HT-29 (cell line): ENCODE data around the gene KHDC4. TPM values are rescaled to one million over a fixed set of nuclear protein-coding genes. Genes with fewer than 3 reads are reported as not detected.

Source experiments
- DNase-seq: peaks from one replicate; pipeline ENCODE4 v3.0.0-alpha.2; 2015; ENCODE audit warnings: low spot score
- total RNA-seq: library from RNA; depleted of rRNA; stranded (reverse); fragments of >200 nt; shearing (Covaris generic); gene quantifications from 2 replicates; pipeline ENCODE4 v1.2.3, GENCODE V29; 2014; rRNA removed

The KHDC4 gene
- total RNA-seq = 44.4 and 53.6 TPM in 2 replicates

DNA sequence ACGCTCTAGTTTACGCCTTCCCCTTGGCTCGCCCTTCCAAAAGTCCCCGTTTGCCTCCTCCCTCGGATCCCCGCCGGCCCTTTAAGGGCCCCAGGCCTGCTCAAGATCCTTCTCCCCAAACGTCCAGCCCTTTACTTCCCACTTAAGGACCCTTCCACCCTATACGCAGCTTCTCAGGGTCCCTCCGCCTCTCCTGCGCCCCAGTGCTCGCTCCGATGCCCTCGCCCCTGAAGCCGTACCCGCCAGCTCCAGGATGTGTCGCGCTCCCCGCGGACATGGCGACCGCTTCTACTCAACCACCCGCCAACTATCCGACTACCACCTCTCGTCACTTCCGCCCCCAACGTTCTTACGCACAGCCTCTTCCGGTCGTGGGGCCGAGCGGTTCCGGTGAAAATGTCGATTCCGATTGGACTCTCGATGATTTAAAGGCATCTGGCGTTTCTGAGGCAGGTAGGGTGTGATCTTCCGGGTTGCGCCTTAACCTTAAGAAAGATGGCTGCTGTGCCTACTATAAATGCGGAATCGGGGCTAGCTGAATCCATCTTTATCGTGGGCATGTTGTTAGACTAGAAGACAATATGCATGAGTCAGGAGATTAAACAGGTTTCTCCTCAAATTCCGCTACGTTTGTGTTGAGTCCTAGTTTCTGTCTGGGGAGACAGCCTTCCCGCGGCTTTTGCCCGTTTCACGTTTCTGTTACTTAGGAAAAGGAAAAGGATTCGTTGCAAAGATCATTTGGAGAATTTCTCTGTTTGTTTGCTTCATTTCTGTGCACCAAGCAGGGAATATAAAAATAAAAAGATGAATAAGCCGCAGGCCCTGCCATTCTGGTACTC, at the start of gene KHDC4:
KHDC4 (minus strand) TSS at position 317 of the 839 bp plus-strand sequence; CDS start at position 277, 40 bp downstream.
- peak; percentile 98 for DNase-seq

DNA sequence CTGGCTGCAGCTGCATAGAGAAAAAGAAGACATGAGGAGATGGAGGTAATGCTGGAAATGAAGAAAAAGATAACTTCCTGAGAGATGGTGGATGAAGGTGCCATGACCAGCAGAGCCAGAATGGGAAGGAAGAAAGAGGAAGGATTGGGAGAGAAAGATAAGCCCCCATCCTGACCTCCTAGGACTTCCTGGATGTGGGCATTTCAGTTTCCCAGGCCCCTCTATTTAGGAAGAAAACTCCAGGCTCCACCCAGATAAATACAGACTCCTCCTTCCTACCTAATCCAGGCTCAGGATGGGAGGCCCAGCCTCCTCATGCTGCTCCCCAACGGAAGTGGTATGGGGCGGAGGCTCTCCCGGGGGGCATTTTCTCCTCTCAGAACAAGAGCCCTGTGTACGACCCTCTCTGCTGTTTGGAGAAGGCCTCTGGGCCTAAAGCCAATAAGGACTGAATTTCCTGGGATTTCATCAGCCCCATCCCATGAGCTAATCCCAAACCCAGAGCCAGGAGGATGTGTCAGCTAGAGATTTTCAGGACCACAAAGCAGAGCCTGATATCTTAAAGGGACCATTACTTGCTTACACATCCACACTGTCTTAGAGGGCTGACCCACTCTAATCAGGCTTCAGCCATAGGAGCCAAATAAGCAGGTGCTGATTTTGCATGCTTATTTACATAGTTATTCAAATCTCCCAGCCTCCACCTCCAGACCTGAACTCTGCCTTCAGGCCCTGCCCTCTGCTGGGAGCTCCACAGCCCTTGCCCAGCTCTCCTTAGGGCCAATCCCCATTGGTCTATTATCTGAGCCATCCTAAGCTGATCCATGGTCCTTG, 49.2 kb upstream of the KHDC4 start:
- peak; percentile 49 for DNase-seq

DNA sequence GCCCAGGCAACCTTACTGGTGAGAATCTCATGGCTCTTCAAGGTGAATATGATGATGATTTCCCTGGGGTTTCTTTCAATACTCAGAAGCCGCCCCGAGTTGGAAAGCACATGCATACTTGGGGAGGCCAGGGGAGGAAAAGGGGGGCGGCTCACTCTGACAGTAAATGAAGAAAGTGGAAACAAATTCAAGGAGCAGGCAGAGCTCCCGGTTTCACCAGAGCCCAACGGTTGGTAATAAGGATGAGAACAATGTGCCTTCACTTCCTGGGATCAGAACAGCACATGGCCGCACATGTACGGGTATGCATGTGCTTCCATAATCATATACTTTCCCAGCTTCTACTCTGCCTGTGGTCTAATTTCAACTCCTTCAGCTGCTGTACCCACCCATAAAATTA, 47.9 kb upstream of the KHDC4 start:
- DNase-seq = no peak

DNA sequence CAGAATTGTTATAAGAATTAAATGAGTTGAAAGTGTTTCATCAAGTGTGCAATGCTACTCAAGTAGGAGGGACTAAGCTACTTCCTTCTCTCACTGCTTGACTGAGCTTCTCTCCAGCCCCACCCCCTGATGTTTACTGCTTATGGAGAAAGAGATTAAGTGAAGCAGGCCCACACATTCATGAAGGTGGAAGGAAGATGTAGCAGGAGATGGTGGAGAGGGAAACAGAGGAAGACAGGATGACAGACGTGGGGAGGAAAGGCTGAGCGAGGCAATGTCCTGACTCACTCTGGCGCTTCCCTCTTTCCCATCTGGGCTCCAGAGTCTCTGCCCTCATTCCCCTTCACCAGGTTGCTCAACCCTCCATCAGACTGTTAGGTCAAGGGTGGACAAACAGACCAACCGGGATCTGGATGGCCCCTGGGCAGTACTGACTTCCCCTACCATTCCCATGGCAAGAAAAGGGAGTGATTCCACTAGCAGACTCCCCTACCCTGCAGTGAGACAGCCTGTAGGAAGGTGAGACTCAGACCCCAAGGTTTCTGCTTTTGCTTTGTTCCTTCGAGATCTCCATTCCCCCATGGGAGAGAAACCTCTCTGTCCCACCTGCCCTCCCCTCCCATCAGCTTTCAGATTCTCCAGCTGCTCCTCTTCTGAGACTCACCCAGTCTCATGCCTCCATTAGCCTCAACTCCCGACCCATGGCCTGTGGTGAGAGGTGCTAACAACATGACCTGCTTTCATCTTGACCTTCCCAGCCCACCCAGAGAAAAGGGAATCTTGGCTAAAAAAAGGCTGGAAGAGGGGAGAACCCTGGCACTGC, 47.3 kb upstream of the KHDC4 start:
- DNase-seq = peak; percentile 80

DNA sequence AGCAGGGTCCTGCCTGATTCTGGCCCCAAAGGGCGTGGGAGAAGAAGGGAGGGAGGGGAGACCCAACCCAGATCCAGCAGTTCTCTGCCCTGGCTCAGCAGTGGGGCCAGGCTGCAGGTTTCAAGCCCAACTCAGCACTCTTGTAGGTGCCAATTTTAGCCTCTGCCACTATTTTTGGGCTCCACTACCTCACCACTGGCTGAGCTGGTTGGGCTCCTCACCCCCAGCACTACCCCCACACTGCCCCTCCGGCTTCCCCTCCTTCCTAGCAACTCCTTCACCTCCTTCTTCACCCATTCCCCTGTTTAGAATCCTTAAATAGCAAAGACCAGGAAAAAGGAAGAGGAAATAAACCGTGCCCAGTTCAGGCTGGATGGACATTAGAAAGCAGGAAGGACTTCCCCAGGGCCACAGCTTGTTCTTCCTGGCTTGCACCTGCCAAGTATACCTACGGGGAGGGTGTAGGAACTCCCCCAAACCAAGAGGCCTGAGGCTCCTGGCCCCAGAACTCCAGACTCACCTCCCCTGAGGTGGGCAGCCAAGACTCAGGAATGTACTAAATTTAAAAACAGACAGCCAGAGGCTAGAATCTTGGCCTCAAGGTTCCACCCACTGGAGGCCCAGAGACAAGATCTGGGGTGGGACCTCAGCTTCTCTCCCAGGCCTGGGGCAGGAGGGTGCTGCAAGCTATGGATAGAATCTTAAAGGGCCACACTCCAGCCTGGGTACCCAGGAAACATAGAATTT, 45.6 kb upstream of the KHDC4 start:
- DNase-seq = peak; percentile 56

DNA sequence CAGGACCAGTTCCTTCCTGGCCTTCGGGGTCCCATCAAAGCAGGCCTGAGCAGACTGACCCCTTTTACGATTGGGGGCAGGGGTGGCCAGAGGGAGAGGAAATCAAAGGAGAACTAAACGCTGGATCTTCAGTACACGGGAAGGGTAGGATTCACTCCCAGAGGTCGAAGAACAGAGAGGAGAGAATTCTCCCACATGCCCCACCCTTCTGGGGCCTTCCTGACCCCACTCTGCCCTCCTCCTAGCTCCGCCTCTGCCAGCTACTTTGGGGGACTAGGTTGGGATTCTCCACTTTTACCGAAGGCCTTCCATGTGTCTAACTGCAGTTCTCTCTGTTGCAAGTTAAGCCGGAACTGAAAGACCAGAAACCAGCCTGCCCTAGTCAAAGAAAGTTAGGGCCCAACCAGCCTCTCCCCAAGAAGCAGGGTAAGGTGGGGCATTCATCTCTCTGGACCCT, 44.8 kb upstream of the KHDC4 start:
- peak; percentile 66 for DNase-seq

DNA sequence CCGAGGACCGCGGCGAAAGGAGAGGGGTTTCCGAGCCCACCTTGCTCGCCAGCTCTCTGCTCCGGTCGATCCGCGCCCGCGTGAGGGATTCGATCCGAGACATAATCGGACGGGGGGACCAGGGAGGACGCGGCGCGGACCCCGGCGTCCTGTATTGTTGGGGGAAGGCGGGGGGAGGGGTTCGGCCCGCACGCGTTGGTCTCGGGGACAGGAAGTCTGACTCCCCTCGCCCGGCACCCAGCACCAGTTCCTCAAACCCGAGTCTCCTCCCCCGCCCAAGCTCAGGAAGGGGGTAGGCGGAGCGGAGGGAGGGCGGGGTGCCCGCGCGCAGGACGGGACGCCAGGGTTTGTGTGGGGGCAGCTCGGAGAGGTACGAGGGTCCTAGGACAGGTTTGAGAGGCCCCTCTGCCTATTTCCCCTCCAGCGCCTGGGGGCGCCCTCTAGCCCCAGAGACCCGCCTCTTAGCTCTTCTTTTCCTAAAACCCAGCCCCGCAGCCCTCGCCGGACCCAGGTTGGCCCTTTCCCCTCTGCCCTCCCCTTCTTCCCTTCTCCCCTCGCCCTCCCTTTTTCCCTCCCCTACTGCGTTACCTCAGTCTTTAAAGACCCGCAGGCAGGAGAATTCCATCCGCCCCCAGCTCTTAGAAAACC, 44.2 kb upstream of the KHDC4 start, which contains the start of gene ARHGEF2:
ARHGEF2 (minus strand) TSS at position 223 of the 648 bp plus-strand sequence; CDS start at position 103, 120 bp downstream.
- DNase-seq = peak; percentile 61

DNA sequence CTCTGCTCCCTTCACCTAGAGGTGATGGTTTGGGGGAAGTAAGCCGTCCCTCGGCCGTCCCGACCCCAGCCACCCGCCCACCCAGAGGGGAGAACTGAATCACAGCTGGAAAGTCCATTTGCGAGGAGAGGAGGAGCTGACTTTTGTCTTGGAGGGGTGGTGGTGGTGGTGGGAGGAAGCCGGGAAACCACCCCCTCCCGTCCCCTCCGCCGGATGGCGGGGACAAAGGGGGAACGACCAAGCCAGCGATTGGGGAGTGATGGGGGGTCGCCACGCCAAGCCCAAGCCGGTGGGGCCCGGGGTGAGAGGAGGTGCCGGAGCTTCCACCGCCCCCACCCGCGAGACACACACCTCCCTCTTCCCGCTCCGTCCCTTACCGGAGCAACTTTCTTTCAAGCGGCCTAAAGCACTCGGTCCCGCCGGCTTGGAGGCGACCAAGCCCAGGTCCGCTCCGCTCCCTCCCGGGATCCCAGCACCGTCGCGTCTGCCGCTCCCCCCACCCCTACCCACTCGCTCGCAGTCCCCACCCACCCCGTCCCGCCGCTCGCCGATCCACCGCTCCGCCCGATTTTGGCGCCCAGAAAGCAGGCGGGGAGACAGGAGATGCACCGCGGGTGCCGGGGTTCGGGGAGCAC, 43.6 kb upstream of the KHDC4 start:
- DNase-seq = peak; percentile 30

DNA sequence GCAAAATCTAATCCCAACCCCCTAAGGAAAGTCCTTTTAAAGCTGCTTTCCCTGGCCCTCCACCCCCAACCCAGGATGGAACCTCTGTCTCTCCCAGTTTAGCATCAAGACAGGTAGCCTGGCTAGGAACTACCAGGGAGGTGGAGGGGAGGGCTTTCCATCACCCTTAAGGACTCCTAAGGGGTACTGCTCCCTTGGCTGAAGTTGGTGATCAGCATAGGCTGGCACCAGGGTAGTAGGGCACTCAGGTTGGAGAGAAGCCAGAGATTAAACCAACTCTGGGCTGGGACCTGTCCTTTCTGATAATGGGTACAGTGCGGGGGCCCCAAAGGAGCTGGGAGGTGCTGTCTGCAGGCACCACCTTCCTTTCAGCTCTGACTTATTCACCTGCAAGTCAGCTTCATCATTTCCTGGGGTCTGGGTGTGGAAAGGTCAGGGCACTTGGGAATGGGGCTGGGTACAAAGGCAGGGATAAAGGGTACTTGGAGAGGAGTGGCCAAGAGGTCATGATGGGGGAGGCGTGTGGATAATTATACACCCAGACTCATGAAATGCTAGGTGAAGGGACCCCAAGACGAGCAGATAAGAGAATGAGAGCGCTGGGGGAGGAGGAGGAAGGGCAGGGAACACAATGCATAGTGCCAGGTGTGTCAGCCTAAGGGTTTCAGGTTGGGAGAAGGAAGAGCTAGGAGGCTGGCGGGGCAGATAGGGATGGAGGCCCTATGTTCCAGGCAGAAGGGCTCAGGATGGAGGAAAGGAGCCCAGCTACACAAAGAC, 42.9 kb upstream of the KHDC4 start:
- DNase-seq = peak; percentile 56

DNA sequence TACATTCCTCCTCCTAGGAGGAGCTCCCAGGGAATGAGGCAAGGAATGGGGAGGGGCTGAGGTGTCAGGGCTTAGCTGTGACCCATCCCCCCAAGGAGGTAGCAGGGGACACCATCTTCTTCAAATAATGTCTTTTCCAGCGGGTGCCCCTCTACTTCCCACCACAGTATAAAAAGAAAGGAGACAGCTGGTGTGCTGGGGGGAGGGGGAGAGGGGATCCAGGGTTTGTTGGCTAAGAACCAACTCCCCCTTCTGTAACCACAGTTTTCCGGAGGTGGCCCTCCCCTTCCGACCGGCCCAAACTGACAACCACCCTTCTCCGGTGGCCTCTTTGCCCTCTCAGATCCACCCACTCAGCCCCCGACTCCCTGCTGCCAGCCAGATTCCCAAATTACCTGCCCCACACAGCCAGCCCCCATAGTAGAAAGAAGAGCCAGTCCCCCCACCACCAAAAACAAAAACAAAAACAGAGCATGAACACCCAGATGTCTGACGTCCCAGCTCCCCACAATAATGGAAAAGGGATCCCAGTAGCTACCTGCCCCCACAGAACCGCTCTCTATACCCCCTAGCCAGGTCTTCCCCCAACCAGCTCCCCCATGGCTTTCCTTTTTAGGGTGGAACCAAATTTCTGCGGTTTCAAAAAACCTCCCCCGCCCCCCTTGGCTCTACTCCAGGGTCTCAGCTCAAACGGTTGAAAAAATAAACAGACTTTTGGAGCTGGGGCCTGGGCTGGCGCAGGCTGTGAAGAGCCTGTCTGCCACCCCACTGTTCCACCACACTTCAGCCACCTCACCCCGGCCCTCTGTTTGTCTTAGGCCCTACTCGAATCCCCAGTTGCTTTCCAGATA, 42.1 kb upstream of the KHDC4 start:
- peak; percentile 42 for DNase-seq

DNA sequence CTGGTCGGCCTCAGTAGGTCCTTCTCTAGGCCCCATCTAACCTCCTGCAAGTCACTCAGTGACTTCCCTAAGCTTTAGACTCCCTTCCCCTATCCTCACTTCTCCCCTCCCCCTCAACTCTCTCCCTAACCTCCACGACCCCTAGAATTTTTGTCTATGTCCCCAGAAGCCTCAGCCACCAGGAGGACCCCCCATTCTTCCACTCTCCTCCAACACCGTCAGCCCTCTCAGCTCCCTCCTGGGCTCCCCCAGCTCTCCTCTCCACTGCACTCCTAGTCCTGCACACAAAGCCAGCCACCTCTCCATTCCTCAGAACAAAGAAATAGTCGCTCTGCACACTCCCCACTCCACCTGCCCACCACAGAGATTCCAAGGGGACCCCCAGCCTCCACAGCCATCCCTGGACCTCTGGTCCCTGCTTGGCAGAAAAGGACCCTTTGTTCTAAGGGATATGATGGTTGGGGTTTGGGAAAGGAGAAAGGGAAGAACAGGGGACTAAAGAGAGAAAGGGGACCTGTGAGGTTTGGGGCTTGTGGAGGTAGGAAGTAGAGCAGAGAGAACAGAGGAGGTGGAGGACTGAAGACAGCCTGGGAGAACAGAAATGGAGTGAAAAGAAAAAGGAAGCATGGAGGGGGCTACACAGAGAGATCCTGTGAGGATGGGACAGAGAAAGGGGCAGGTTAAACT, 41.3 kb upstream of the KHDC4 start:
- DNase-seq = no peak

DNA sequence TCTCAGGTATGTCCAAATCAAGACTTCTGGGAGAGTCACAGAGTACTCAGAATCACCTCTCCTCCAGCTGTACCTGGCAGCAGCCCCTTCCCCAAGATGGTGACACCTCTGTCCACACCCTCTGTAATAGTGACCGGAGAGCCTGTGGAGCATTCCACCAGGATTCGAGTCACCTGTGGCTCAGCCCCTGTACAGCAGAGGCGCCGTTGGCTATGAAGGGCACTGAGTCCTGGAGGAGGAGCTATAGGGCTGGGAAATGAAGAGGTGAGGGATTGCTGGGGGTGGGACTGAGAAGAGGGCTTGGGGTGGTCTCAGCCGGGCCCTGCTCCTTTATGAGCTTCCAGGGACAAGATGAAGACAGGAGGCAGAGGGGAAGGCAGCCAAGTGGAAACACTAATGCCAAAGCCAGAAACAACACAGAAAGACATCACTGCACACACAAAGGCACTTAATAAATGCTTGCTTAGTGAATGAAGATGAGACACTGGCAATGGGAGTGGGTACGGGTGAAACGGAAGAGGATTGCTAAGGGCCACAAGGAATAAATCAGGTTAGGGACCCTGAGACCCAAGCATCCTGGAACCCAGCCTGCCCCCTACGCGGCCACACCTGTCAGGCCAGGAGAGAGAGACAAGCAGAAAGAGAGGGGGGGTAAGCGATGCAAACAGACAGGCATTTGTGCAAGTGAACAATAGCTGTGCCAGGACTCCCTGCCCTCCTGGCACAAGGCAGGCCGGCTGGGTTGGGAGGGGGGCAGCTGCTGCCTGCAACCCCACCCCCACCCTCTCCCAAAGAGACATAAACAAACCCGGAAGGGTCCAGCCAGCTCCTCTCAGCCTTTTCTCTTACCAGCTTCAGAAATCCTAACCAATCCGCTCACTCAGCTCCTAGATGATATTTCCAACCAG, 40.2 kb upstream of the KHDC4 start:
- no peak for DNase-seq

DNA sequence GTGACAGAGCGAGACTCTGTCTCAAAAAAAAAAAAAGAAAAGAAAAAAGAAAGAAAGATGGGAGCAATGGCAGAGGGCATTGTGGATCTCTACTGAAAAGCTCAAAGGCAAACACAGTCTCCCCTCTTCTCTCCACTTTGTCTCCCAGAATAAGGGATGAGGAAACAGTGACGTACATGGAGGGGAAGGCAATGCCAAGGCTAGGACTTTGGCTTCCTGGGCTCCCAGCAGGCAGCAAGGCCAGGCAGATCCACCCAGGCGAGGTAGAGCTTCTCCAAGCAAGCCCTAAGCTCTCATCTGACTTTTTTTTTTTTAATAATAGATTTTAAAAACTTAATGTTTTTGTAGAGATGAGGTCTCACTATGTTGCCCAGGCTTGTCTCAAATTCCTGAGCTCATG, 39.5 kb upstream of the KHDC4 start:
- DNase-seq = no peak

DNA sequence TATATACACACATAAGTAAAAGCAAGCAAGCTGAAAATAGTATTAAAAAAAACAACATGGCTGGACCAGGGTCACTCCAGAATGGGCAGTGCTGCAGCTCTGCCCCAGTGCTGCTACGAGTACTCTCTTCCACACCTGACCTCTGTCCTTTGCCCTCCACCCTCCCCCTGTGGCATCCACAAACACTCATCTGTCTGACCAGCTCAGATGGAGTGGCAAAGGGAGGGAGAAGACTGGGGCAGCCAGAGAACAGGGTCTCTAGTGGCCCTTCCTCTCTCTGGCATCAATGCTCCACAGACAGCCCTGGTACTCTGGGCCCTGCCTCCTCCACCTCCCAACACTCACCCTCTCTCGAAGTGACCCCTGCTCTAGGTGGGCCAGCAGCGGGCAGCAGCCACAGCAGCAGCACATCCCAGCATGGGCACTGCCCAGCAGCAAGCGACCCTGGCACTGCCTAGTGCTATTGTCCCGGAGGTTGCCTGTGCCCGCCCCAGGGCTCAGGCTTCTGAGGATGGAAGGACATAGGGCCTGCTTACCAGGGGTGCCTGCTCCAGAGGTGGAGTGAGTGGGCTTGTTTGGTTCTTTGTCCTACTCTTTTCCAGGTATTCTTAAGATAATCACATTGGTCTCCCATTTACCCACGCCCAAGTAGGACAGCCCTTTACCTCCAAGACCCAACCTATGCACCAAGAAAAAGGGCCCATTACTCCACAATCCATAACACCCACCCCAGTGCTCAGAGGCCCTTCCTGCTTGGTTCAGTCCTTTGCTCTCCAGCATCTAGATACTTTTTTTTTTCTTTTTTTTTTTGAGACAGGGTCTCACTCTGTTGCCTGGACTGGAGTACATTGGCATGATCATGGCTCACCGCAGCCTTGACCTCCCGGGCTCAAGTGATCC, 37.9 kb upstream of the KHDC4 start:
- no peak for DNase-seq

DNA sequence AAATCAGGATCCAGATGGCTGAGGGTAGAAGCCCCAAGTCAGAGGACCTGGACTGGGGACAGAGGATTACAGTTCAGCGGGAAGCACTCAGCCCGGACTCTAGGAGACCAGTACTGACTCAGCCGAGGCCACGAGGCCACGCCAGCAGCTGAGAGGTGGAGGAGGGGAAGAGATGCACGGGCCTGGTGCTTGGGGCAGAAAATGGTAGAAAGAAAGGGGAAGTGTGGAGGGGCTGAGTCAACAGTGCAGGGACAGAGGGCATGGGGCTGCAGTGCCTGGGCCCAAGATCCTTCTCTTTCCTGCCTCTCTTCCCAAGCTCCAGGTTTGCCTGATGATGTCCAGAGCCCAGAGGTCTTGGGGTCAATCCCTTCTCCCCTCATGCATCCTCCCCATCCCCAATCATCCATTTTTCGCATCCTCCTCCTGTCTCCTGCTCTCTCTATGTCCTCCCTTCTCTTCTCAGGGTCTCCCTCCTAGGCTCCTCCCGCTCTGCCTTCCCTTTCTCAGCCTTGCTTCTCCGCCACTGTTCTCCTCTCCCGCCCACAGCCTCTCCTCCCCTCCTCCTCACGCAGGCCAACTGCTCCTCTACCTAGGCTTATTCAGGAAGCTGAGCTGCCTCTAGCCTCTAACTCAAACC, 36.4 kb upstream of the KHDC4 start:
- DNase-seq = no peak
